ENCODE data around the gene ZNF222.

The ZNF222 gene

DNA sequence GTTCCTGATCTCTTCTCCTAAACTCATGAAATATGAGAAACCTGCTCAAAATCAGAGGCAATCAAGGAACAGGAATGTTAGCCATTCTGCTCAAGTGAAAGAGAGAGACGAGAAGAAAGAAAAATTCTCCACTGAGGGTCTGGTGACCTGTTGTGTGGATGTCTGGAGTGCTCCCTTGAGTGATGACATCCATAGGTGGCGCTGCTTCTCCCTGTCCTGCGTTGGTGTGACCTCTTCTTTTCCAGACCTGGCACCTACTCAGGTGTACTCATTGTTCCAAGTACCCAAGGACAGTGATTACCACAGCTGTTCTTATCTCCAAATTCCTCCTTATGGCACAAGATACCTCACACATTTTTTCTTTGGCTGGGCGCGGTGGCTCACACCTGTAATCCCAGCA is 30.7 kb downstream of the ZNF222 start:
- no peak for DNase-seq

DNA sequence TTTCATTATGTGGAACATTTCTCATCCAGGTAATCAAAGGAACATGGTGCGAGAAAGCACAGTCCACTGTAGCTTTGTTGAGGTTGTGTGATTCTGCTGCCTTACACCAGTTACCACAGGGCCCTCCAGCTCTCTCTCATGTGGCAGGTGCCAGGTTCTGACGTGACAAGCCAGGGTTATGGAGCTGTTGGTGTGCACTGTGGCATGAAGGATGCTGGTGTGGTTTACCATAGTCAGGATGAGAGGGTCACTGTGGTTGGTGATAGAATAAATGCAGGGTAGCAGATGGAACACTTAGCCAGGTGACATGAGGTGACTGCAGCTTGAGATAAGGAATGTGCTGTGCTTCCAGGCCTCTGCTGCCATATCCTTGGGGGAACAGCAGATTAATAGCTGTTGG is 34.0 kb downstream of the ZNF222 start:
- DNase-seq, result no peak

DNA sequence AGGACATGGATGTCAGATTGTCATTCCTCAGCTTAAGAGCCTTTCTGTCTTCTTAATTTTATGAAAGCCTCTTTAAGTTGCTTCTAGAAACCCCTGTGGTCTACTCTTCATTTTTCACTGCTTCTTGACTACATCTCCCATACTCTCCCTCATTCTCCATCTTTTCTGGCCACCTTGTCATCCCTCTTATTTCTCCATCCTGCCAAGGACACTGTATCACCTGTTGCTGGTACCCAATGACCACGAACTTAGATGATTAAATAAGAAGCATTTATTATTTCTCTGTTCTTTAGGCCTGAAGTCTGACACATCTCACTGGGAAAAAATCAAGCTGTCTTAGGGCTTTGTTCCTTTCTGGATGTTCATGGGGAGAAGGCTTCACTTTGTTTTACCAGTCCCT is 35.9 kb downstream of the ZNF222 start:
- DNase-seq, result no peak

- no peak for DNase-seq
Observed at GRCh38 chr19:44066305-44066704, 41.1 kb downstream of the ZNF222 start.

DNA sequence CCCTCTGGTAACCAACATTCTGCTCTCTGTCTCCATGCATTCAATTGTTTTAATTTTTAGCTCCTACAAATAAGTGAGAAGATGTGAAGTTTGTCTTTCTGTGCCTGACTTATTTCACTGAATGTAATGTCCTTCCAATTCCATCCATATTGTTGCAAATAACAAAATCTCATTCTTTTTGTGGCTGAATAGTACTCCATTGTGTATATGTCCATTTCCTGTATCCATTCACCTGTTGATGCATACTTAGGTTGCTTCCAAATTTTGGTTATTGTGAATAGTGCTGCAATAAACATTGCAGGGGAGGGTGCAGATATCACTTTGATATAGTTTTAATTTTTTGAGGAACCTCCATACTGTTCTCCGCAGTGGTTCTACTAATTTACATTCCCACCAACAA is 44.2 kb downstream of the ZNF222 start:
- no peak for DNase-seq

- no peak for DNase-seq
Observed at GRCh38 chr19:44071824-44072542, 46.8 kb downstream of the ZNF222 start, which contains the start of gene ZNF284. ZNF284 (plus strand) TSS chr19:44072159; CDS start chr19:44076390, 4,231 bp downstream.

GRCh38 chr19:44072543-44073401 is 47.6 kb downstream of the ZNF222 start:
- DNase-seq, result no peak

GRCh38 chr19:44076325-44076724 is 51.1 kb downstream of the ZNF222 start:
- no peak for DNase-seq
